GM19324 (cell line): ENCODE data around the gene GPR27.

ENCODE experiments used
- ATAC-seq: cut with Tn5 transposase; IDR thresholded peaks from one replicate; pipeline ENCODE4 v1.9.1; 2021; ENCODE audit warnings: mild to moderate bottlenecking, moderate library complexity; ENCODE audit not compliant: unreplicated experiment, low FRiP score

Gene GPR27

GRCh38 chr3:71728632-71729342, 24.9 kb upstream of the GPR27 start:
- no peak for ATAC-seq

- no peak for ATAC-seq
These were observed 21.0 kb upstream of the GPR27 start for GRCh38 chr3:71732637-71733036.

GRCh38 chr3:71733319-71733718, 20.3 kb upstream of the GPR27 start:
- ATAC-seq, result no peak

DNA sequence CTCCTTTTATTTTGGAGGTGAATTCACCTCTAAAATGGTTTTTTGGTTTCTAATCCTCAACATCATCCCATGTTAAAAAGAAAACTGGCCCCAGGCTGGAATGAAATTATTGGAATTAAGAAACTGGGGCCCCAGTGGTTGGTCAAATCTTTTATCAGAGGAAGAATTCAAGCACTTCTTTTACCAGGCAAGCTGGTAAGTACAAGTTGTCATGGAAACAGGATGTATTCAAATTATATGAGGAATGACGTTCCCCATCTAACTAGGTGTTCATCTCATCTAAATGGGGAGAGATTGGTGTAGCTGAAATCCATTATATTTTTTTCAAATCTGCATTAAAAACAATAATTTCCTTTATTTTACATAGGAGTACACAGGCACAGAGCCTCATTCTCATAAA, 18.8 kb upstream of the GPR27 start:
- ATAC-seq, result no peak

- no peak for ATAC-seq
These were observed 11.0 kb upstream of the GPR27 start for GRCh38 chr3:71742621-71743020.

DNA sequence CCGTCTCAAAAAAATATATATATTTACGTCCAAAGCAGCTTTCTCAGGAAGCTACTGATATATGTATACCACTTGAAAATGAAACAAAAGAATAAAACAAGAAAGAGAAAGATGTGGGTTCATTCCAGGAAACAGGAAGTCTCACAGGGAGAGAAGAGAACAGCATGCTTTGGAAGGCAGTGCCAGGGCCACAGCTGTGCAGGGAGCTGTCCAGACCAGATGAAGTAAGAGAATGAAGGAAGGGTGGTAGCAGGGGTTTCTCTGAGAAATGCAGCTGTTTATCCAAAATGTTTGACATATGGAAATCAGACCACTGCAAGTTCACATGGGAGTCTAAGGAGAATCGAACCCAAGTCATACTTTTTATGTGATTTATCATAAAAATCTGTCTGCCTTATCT, 8.9 kb upstream of the GPR27 start:
- ATAC-seq, result no peak

DNA sequence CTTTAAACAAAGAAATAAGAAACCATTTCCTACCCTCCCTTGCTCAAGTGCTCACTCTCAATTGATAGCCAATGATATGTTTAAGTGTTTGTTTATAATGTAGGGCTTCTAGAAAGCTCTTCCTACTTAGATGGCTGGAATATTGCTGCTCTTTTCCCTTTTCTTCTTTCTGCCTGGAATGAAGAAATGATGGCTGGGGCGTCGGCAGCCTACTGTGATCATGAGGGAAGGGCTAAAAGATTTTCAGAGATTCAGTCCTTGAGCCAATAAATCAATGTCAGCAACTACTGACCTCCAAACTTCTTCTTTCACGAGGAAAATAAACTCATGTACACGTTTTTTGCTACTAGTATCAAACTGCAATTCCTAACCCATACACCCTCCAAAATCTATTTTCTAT, 2.1 kb upstream of the GPR27 start:
- no peak for ATAC-seq

- ATAC-seq, result no peak
These were observed 589 bp upstream of the GPR27 start for GRCh38 chr3:71752831-71753700.

DNA sequence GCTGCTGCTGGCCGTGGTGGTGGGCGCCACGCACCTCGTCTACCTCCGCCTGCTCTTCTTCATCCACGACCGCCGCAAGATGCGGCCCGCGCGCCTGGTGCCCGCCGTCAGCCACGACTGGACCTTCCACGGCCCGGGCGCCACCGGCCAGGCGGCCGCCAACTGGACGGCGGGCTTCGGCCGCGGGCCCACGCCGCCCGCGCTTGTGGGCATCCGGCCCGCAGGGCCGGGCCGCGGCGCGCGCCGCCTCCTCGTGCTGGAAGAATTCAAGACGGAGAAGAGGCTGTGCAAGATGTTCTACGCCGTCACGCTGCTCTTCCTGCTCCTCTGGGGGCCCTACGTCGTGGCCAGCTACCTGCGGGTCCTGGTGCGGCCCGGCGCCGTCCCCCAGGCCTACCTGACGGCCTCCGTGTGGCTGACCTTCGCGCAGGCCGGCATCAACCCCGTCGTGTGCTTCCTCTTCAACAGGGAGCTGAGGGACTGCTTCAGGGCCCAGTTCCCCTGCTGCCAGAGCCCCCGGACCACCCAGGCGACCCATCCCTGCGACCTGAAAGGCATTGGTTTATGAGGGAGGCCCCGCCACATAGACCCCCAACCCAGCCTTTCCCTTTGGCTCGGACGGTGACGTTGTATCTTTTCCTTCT, 1.1 kb downstream of the GPR27 start:
- no peak for ATAC-seq

DNA sequence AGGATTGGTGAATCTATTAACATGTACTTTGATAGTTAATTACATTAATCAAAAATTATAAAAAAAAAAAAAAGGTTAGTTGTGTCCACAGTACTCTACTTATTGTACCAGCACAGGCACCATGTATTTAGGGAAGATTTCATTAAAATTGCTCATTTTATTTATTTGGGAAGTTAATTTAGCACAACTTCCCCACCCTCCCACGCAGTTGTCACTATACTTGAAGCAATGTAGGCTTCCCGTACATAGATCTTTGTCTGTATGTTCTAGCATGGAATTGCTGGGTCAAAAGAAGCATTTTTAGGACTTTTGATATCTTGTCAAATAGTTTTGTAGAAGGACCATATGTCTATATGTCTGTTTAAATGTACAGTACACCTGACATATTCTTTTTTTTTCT, 4.4 kb downstream of the GPR27 start:
- no peak for ATAC-seq

GRCh38 chr3:71759401-71759800, 5.7 kb downstream of the GPR27 start:
- no peak for ATAC-seq

DNA sequence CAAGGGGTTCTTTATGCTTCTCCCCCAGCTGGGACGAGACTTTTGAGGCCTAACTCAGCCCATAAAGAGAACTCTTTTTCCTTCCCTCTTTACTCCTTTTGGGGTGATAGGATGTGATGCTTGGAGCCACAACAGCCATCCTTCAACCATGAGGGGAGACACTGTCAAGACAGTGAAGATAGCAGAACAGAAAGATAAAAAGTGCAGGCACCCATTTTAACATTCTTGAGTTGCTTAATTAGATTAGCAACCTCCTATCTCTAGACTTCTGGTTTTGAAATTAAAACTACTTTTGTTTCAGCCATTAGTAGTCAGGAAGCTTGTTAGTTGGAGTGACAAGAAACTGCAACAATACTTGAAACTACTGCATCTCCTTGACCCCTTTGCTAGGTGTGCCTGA, 6.5 kb downstream of the GPR27 start:
- ATAC-seq, result no peak

DNA sequence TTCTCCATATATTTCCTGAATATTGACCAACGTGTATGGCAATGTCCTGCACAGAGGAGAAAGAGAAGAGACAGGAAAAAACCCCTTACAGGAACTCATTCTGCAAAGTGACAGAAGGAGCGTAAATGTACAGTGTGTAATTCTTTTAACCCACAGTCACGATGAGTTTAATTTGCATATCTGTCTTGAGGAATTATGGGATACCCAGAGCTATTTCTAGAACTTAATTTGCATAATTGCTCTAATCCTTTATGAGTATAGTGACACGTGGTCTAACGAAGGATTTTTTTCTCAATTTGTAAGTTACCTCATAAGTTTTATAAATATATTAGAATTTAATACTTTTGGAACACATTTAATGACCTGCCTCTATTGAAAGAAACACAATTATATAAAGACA, 9.8 kb downstream of the GPR27 start:
- ATAC-seq, result no peak

GRCh38 chr3:71771126-71771525, 17.5 kb downstream of the GPR27 start:
- ATAC-seq, result no peak

DNA sequence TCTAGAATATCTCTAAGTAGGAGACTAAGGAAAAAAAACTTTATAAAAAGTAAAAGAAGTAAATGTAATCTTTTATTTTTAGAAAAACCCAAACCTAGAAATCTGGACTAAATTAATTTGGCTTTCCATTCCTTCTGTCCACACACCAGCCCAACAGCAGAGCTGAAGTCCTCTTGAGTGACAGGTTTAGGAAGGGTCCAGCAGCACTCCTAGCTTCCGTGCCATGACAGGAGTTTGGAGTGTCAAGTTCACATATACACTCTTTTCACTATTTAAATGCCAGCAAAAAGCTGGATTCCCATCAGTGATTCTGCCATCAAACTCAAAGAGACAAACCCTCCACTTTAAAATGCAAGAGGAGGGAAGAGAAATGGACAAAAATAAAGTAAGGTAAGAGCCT, 18.2 kb downstream of the GPR27 start:
- ATAC-seq, result no peak

- no peak for ATAC-seq
These were observed 22.9 kb downstream of the GPR27 start for GRCh38 chr3:71776538-71776937.

DNA sequence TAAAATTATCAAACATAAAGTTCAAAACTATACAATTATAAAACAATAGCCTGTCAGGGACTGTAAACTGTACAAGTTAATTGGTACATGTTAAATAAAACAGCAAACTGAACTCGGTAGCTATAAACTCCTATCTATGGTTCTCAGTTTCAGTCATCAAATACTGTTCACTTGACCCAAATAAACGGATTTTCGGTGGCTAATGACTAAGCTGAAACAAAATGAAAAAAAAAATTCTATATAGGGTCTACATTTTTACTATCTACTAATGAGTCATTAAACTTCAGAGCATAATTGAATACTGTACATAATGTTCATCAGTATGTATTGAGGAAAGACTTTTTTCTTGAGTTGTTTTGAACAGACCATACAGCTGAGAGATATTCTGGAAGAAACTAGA, 24.7 kb downstream of the GPR27 start:
- ATAC-seq, result no peak

DNA sequence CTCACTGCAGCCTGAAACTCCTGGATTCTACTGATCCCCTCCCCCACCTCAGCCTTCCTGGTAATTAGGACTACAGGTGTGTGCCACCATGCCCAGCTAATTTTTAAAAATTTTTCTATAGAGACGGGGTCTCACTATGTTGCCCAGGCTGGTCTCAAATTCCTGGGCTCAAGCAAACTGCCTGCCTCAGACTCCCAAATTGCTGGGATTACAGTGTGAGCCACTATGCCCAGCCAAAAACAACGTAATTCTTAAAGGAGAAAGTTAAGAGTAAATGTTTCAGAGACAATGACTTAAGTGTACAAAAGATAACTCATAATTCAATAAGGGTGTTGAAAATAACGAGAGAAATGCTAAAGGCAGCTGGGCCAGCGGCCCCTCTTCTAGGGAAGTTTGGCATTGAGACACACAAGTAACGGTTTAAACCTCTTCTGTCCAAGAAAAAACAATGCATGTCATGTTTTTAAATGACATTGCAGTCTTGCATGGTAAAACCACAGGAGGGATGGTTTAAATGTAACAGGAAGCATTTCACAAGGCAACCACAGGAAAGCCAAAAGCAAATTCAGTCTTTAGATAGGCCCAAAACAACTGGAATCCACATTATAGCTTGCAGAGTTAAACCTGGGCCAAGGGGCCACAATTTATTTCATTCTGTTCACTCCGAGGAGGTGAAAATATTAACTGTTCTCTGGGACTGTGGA, 26.2 kb downstream of the GPR27 start:
- ATAC-seq, result no peak

DNA sequence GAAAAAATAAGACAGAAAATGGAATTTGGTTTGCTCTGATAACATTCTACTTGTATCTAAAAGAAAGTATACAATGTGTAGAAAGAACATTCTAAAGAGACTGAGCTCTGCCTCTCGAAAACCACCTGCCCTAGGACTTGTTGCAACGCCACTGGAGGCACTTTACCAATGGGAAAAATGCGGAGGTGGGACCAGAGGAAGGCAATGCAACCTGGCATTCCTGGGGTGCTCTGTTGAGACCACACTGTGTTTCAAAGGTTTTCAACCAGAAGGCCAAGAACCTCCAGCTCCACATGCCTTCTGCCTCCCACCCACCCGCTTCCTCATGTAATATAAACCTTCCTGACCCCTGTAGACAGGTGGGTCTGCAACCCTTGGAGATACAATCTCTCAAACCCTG, 26.8 kb downstream of the GPR27 start:
- no peak for ATAC-seq

DNA sequence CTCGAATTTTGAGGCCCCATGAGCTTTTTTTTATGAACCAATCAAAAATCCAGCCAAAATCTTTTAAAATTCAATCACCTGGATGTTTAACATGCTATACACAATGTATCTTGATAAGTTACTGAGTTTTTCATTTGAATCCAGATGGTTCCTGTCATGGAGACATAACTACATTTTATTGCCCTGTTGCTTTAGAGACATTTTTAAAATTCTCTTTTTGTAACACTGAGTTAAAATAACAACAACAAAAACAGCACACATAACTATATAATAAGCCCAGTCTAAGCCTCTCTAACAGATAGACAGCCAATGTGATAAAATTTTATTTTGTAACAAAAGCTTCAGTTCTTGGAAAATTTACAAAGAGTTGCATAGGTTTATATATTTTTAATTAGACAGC, 29.5 kb downstream of the GPR27 start:
- ATAC-seq, result no peak
